GM12878 (cell line): ENCODE results near the gene GLI1. TPM values are rescaled to one million over a fixed set of nuclear protein-coding genes. Genes with fewer than 3 reads are reported as not detected.
A peak's percentile ranks its signal among the peaks of the same experiment; 100 is the strongest.

Experiments
- BHLHE40 ChIP-seq, 2 experiments: fragments of 450-650 bp in 1 of 2; IDR thresholded peaks; 2 replicates each; pipeline ENCODE4 v1.6.1; 2011 to 2017; ENCODE audit warnings: low read depth in 2 of 2, borderline replicate concordance in 1 of 2, improper control_type of control experiment in 1 of 2, low read length in 1 of 2, mild to moderate bottlenecking in 1 of 2
- BMI1 ChIP-seq: fragments of 450-650 bp; IDR thresholded peaks from 2 replicates; pipeline ENCODE4 v1.6.1; 2016; ENCODE audit warnings: mild to moderate bottlenecking, moderate library complexity, borderline replicate concordance
- EGR1 ChIP-seq, 2 experiments: IDR thresholded peaks; 1 replicate in 1 of 2; 2 replicates in 1 of 2; pipeline ENCODE4 v1.6.1; 2011 to 2012; ENCODE audit warnings: low read depth in 2 of 2, low read length in 2 of 2, borderline replicate concordance in 1 of 2, mild to moderate bottlenecking in 1 of 2, moderate library complexity in 1 of 2
- MEF2A ChIP-seq: IDR thresholded peaks from 2 replicates; pipeline ENCODE4 v1.6.1; 2011; ENCODE audit warnings: low read depth, mild to moderate bottlenecking, low read length, moderate library complexity; ENCODE audit not compliant: insufficient read depth
- NR2F1 ChIP-seq: fragments of 450-650 bp; conservative IDR thresholded peaks from 2 replicates; pipeline ENCODE4 v1.6.1; 2017; ENCODE audit warnings: mild to moderate bottlenecking
- PAX5 ChIP-seq: IDR thresholded peaks from 2 replicates; pipeline ENCODE4 v1.6.1; 2011; ENCODE audit warnings: low read depth, low read length, borderline replicate concordance
- POLR2A ChIP-seq: IDR thresholded peaks from 2 replicates; pipeline ENCODE4 v1.6.1; 2011; ENCODE audit warnings: low read depth, mild to moderate bottlenecking, low read length
- REST ChIP-seq: IDR thresholded peaks from 2 replicates; pipeline ENCODE4 v1.6.1; 2012; ENCODE audit warnings: mild to moderate bottlenecking, low read depth, low read length
- SMARCA5 ChIP-seq: fragments of 450-650 bp; IDR thresholded peaks from 2 replicates; pipeline ENCODE4 v1.6.1; 2017; ENCODE audit warnings: mild to moderate bottlenecking
- TCF3 ChIP-seq: IDR thresholded peaks from 2 replicates; pipeline ENCODE4 v1.6.1; 2012; ENCODE audit warnings: low read depth, mild to moderate bottlenecking, low read length, borderline replicate concordance; ENCODE audit not compliant: insufficient read depth
- WRNIP1 ChIP-seq: IDR thresholded peaks from 2 replicates; pipeline ENCODE4 v1.6.1; 2011; ENCODE audit warnings: low read depth, low read length, improper control_type of control experiment, borderline replicate concordance
- polyA plus RNA-seq, 11 experiments: library from polyadenylated mRNA; depleted of rRNA in 4 of 11; unstranded in 6 of 11; stranded (reverse) in 5 of 11; fragments of >200 nt; fragmentation: Nextera tagmentation in 4 of 11; fragmentation: Illumina TruSeq in 1 of 11; extraction: Ambion mirVana in 4 of 11; extraction: Trizol in 1 of 11; gene quantifications; 1 replicate in 1 of 11; 2 replicates in 10 of 11; pipeline versions ENCODE4 v1.2.1 to v1.2.3, GENCODE V29; 2011 to 2016; ENCODE audit warnings: inconsistent platforms in 2 of 11, missing spikeins in 2 of 11, low read depth in 1 of 11
- total RNA-seq, 4 experiments: library from RNA; depleted of rRNA in 3 of 4; stranded (reverse); fragments of >200 nt in 3 of 4; fragmentation: Illumina TruSeq in 1 of 4; extraction: Trizol in 1 of 4; gene quantifications; 2 replicates each; pipeline versions ENCODE4 v1.2.1 to v1.2.3, GENCODE V29; 2013 to 2021

GLI1 gene
- total and polyA plus RNA-seq, 10 of the 15 experiments (the other 5 are each of a cell fraction or from before 2014, with no cell fraction given), result 0.27 to 1.2 (median 0.49) TPM

- no peak for TF ChIP-seq WRNIP1
- 0 out of 2 replicates have a peak, but pooled peaks have one; percentile 7 for TF ChIP-seq MEF2A
- peak; percentile 22; the same call in 1 of the 2 replicates for TF ChIP-seq SMARCA5
- peak in 1 of 2 experiments; percentile 69; a peak in 2 of 3 replicates for TF ChIP-seq EGR1 (IDR thresholded peaks at IDR 0.05; ENCODE audit: borderline replicate concordance in 1 of 2, low read depth in 2 of 2, low read length in 2 of 2)
- peak; percentile 67 for TF ChIP-seq NR2F1
- peak; percentile 73; the same call in 1 of the 2 replicates for TF ChIP-seq POLR2A
- TF ChIP-seq BHLHE40 (IDR thresholded peaks at IDR 0.05; ENCODE audit: borderline replicate concordance in 1 of 2, low read depth in 2 of 2, low read length in 1 of 2), result peak; percentile 35 to 94; a peak in 3 of 4 replicates
- TF ChIP-seq PAX5, result no peak
- TF ChIP-seq BMI1, result no peak
- TF ChIP-seq REST, result no peak
- TF ChIP-seq TCF3, result peak; percentile 13; the same call in 1 of the 2 replicates
Observed at GRCh38 chr12:57430112-57430930, 29.3 kb upstream of the GLI1 start (continued).
